ENCODE results near the gene MDM2.
"Not testable (repeated sequence)": the region's sequence is repeated elsewhere in the genome, so short reads cannot be mapped to it uniquely, and the experiment has no call there.

Gene MDM2

DNA sequence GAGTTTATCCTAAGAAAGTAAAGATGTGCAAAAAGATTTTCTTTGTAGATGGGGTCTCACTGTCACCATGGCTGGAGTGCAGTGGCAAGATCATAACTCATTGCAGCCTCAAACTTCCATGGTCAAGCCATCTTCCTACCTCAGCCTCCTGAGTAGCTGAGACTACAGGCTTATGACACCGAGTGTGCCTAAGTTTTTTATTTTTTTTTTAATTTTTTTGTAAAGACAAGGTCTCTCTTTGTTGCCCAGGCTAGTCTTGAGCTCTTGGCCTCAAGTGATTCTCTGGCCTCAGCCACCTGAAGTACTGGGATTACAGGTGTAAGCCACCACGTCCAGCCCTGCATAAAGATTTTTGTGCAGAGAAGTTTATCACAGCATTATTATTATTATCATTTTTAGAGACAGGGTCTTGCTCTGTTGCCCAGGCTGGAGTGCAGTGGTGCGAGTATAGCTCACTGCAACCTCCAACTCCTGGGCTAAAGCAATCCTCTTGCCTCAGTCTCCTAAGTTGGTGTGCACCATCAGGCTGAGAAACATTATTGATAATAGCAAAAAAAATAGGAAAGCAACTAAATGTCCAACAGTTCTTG is 19.3 kb upstream of the MDM2 start:
- DNase-seq, result no peak

- DNase-seq, result no peak
Measured at GRCh38 chr12:68789144-68789878, 18.7 kb upstream of the MDM2 start.

DNA sequence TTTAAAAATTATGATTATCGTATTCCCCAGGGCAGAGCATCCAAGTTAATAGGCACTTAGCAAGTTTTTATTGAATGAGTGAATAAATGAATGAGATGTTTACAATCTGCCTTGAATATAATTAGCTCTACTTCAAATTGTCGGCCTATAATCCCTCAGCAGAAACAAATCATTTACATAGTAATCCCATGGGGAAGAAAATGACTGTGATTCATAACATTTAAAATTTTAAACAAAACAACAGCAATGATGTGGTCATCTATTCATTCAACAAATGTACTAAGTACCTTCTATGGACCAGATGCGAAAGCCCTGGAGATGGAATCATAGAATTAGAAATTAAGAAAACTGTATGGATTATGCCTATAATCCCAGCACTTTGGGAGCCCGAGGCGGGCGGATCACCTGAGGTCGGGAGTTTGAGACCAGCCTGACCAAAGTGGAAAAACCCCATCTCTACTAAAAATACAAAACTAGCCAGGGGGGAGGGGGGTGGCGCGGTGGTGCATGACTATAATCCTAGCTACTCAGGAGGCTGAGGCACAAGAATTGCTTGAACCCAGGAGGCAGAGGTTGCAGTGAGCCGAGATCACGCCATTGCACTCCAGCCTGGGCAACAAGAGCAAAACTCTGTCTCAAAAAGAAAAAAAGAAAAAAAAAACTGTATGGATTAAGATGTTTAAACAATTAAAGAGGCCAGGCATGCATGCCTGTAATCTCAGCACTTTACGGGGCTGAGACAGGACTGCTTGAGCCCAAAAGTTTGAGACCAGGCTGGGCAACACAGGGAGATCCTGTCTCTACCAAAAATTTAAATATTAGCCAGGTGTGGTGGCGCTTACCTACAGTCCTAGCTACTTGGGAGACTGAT is 17.7 kb upstream of the MDM2 start:
- no peak for DNase-seq

GRCh38 chr12:68790952-68791234 is 17.1 kb upstream of the MDM2 start:
- DNase-seq, result no peak

DNA sequence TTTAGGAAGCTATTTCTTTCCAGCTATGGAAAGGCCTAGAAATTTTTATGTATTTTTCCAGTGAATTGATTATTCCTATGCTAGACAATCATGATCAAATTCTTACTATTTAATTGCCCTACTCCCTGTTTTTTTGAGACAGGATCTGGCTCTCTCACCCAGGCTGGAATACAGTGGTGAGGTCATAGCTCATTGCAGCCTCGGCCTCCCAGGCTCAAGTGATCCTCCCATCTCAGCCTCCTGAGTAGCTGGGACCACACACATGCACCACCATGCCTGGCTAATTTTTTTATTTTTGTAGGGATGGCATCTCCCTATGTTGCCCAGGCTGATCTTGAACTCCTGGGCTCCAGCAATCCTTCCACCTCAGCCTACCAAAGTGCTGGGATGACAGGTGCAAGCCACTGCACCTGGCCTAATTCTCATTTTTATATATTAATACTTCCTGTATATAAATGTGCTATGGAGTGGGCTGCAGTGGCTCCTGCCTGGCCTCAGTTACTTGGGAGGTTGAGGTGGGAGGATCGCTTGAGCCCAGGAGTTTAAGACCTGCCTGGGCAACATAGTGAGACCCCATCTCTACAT is 16.0 kb upstream of the MDM2 start:
- no peak for DNase-seq

GRCh38 chr12:68792952-68793351 is 15.0 kb upstream of the MDM2 start:
- no peak for DNase-seq

GRCh38 chr12:68793436-68793835 is 14.5 kb upstream of the MDM2 start:
- no peak for DNase-seq

DNA sequence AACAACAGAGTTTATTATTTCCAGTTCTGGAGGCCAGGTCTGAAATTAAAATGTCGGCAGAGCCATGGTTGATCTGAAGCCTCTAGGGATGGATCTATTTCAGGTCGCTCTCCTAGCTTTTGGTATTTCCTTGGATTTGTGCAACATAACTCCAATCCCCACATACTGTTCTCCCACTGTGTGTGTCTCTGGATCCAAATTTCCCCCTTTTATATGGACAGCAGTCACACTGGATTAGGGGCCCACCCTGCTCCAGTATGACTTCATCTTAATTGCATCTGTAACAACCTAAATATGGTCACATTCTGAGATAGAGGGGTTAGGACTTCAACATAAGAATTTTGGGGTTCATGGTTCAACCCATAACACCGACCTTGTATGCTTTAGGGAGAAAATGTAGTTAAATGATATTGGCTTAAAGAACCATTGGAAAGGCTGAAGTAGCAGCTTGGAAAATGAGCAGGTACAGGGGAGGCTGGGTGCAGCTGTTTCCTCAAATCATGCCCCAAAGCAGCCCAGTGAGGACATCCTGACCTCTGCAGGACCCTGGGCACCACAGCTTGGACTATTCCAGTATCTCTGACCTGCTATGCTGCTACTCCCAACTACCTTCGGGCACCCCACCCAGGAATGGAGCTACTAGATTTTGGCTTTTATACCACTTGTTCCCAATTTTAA is 13.9 kb upstream of the MDM2 start:
- no peak for DNase-seq

DNA sequence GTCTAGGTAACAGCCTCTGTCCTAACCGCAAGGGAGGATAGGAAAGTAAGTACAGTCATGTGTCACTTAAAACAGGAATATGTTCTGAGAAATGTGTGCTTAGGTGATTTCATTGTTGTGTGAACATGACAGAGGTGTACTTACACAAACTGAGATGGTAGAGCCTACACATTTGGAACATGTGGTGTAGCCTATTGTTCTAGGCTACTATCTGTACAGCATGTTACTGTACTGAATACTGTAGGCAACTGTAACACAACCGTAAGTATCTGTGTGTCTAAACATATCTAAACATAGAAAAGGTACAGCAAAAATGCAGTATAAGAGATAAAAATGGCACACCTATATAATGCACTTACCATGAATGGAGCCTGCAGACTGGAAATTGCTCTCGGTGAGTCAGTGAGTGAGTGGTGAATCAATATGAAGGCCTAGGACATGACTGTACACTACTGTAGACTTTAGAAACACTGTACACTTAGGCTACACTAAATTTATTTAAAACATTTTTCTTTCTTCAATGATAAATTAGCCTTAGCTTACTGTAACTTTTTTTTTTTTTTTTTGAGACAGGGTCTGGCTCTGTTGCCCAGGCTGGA is 13.2 kb upstream of the MDM2 start:
- DNase-seq, result no peak

DNA sequence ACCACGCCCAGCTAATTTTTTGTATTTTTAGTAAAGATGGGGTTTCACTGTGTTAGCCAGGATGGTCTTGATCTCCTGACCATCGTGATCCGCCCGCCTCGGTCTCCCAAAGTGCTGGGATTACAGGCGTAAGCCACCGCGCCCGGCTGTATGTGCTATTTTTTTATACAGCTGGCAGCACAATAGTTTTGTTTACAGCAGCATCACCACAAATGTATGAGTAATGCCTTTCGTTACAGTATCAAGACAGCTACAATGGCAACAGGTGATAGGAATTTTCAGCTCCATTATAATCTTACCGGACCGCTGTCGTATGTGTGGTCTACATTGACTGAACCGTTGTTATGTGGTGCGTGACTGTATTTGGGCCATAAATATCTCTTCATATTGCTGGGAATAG is 11.6 kb upstream of the MDM2 start:
- DNase-seq, result no peak

GRCh38 chr12:68798882-68799234 is 9.1 kb upstream of the MDM2 start:
- DNase-seq, result no peak

- DNase-seq, result no peak
Measured at GRCh38 chr12:68800294-68800693, 7.7 kb upstream of the MDM2 start.

- DNase-seq, result not testable (repeated sequence)
Measured at GRCh38 chr12:68801124-68801523, 6.9 kb upstream of the MDM2 start.

DNA sequence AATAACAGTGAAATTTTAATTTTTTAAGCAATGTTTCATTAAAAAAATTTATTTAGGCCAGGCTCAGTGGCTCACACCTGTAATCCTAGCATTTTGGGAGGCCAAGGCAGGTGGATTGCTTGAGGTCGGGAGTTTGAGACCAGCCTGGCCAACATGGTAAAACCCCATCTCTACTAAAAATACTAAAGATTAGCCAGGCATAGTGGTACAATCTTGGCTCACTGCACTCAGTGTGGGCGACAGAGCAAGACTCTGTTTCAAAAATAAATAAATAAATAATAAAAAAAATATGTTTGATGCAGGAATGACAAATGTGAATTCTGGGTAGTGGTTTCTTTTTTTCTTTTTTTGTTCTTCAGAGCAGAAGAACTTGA is 5.6 kb upstream of the MDM2 start:
- not testable (repeated sequence) for DNase-seq

GRCh38 chr12:68802911-68803651 is 4.9 kb upstream of the MDM2 start:
- DNase-seq, result not testable (repeated sequence)

GRCh38 chr12:68803948-68804656 is 3.9 kb upstream of the MDM2 start:
- no peak for DNase-seq

DNA sequence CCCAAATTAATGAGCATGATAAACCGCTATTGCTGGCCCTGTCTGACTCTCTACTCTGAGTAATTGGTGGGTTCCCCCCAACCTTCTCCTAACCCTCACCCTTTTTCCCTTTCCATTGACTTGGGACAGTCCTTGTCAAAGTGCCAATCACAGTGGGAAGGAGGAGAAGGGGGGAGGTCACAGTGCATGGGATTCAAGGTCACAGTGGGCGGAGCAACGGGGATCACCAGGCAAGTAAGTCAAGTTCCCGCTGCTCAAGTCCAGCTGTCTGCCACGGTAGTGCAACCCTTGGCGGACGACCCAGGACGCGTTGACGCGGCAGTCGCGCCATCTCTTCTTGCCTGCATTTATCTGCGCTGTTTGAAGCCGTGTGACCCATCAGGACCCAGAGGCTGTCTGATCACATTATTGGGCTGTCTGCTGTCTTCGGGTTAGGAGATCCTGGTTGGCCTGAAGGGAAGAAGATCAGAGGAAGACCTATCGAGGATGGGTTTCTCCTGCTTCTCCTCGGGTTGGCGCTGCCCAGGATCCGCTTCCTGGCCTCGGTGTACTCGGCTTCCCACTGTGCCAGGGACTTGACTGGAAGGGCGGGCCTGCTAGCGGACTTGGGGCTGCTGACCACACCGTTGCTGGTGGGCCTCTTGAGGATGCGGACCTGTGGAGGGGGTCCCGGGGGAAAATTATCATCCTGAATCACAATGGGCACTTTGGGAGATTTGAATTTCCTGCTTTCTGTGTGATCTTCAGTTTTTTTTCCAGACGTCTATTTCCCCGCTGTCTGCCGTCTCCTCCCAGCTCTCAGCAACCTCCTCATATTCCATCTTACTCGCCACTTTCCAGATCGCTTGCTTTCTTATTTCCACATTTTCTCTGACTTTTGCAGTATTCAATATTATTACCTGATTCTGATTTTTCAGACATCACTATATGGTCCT is 3.1 kb upstream of the MDM2 start:
- no peak for DNase-seq

DNA sequence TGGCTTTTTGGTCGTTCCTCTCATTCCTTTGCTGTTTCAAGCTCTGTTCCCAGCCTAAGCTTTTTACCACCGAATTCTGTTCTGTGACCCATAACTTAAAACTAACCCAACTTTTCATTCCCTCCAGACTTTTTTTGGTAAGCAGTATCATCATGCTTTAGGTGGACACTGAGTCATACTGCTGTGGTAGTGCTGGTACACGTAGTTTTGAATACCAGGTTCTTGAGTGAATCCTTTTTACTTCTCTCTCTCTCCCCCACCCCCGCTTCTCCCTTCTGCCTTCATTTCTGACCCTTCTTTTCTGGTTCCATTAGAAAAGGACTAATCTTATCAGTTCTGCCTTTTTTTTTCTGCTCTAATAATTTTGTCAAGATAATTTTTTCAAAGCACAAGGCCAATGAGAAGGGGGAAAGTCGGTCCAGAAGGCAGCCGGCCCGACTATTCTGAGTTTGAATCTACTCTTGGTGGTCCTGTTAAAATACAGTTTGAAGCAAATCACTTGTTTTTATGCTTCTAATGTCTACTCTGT is 2.3 kb upstream of the MDM2 start:
- DNase-seq, result no peak

DNA sequence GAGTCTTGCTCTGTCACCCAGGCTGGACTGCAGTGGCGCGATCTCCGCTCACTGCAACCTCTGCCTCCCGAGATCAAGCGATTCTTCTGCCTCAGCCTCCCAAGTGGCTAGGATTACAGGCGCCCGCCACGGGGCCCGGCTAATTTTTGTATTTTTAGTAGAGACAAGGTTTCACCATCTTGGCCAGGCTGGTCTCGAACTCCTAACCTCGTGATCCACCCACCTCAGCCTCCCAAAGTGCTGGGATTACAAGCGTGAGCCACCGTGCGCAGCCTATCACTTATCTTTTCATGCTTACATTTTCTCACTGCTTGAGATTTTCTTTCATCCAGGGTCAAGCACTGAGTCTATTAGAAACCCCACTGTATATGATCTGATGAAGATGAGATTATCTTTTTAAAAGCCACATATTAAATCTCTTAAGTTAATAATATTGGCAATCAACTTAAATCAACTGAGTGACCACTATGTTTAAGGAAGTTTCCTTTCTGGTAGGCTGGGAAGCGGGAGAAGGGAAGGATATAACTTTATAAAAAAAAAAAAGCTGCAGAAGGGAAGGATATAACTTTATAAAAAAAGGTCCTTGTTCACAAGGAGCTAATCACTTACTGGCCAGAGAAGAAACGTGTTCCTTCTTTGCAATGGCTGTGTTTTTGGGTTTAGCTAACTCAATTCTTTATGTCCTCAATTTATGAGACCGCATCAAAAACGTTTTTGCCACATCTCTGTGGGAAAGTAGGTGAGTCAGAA is 1.3 kb upstream of the MDM2 start:
- DNase-seq, result no peak

GRCh38 chr12:68807274-68807575 is 752 bp upstream of the MDM2 start:
- not testable (repeated sequence) for DNase-seq
